BJ (cell line): ENCODE measurements around the gene NFIA. TPM values are rescaled to one million over a fixed set of nuclear protein-coding genes. Genes with fewer than 3 reads are reported as not detected.

ENCODE experiments used
- CTCF ChIA-PET: fragments of 350-600 bp; formaldehyde crosslinking; extraction: SDS; loops from one replicate; lab custom pipeline; 2021; ENCODE audit warnings: antibody characterized with exemption, inconsistent platforms; lab: Yijun Ruan, JAX
- POLR2A ChIA-PET: fragments of 300-600 bp; sonication (Branson Sonifier 250); formaldehyde crosslinking; extraction: SDS; loops from one replicate; lab custom pipeline; 2021; ENCODE audit warnings: antibody characterized with exemption; lab: Charles Lee
- DNase-seq: peaks from one replicate; pipeline ENCODE4 v3.0.0-alpha.2; 2011; ENCODE audit warnings: low read depth
- H3K27me3 ChIP-seq: 2 replicates; pipeline ENCODE4 v1.6.0; 2011; ENCODE audit warnings: low read length; ENCODE audit not compliant: control insufficient read depth, insufficient read depth
- H3K36me3 ChIP-seq: 2 replicates; pipeline ENCODE4 v1.5.1; 2011; ENCODE audit warnings: low read length; ENCODE audit not compliant: control insufficient read depth, insufficient read depth
- H3K4me3 ChIP-seq: 2 replicates; pipeline ENCODE4 v1.5.1; 2011; ENCODE audit warnings: low read depth, mild to moderate bottlenecking, control low read depth, low read length
- CTCF ChIP-seq: IDR thresholded peaks from 2 replicates; pipeline ENCODE4 v1.5.1; 2011; ENCODE audit warnings: low read depth, mild to moderate bottlenecking, control low read depth, inconsistent platforms, low read length, moderate library complexity; ENCODE audit not compliant: insufficient read depth
- polyA plus RNA-seq: library from polyadenylated mRNA; depleted of rRNA; stranded (reverse); fragments of >200 nt; gene quantifications from 2 replicates; pipeline ENCODE4 v1.2.3, GENCODE V29; 2011

NFIA gene
- polyA plus RNA-seq, 1 experiment = 4.5 TPM

- H3K36me3 ChIP-seq = no peaks in the 10 kb centered on the region
- no peaks in the 10 kb centered on the region for H3K27me3 ChIP-seq
- no peak for TF ChIP-seq CTCF
- DNase-seq = no peak
- ChIA-PET POLR2A (no interaction called here), CTCF (no interaction called here)
- H3K4me3 ChIP-seq = no peak overlapping the region
Observed at GRCh38 chr1:61190153-61190552, 107.8 kb downstream of the NFIA start.

- ChIA-PET CTCF (no interaction called here), POLR2A (no interaction called here)
- no peak overlapping the region for H3K4me3 ChIP-seq
Observed at GRCh38 chr1:61190618-61191432, 108.5 kb downstream of the NFIA start.

GRCh38 chr1:61191433-61191720 is 109.0 kb downstream of the NFIA start:
- Histone ChIP-seq H3K36me3 (no peaks in the 10 kb centered on the region), H3K4me3 (no peak overlapping the region), H3K27me3 (no peaks in the 10 kb centered on the region)
- CTCF ChIA-PET = no interaction called here
- no peak for TF ChIP-seq CTCF
- no peak for DNase-seq
- POLR2A ChIA-PET = no interaction called here

More at GRCh38 chr1:61190618-61191432, 108.5 kb downstream of the NFIA start:
- Histone ChIP-seq H3K36me3 (no peaks in the 10 kb centered on the region), H3K27me3 (no peaks in the 10 kb centered on the region)
- no peak for DNase-seq
- TF ChIP-seq CTCF = no peak

GRCh38 chr1:61192663-61193330 is 110.4 kb downstream of the NFIA start:
- DNase-seq = no peak
- no peaks in the 10 kb centered on the region for H3K27me3 ChIP-seq
- no peaks in the 10 kb centered on the region for H3K36me3 ChIP-seq
- TF ChIP-seq CTCF = no peak
- H3K4me3 ChIP-seq = no peak overlapping the region
- ChIA-PET POLR2A (no interaction called here), CTCF (no interaction called here)

GRCh38 chr1:61193808-61194207 is 111.4 kb downstream of the NFIA start:
- CTCF ChIA-PET = no interaction called here
- DNase-seq = no peak
- H3K36me3 ChIP-seq = no peaks in the 10 kb centered on the region
- no peak overlapping the region for H3K4me3 ChIP-seq
- POLR2A ChIA-PET = no interaction called here
- no peak for TF ChIP-seq CTCF
- H3K27me3 ChIP-seq = no peaks in the 10 kb centered on the region
